ENCODE measurements around the gene TGFBRAP1. TPM values are rescaled to one million over a fixed set of nuclear protein-coding genes. Genes with fewer than 3 reads are reported as not detected.

TGFBRAP1 gene
- total and polyA plus RNA-seq, 2 experiments from 2014 or later: 8.5 to 11.3 TPM

DNA sequence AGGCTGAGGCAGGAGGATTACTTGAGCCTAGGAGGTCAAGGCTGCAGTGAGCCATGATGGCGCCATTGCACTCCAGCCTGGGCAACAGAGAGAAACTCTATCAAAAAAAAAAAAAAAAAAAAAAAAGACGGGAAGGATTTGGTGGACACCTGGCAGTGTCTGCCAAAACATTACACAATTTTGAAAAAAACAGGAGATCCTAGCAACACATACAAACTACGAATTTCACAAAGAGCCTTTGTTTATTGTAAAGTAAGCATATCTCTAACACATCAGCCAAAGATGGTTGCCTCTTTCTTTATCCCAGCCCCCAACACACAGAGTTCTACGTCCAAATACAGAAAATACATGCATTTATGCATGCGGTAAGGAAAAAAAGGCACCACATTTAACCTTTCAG, 80.4 kb downstream of the TGFBRAP1 start:
- in situ Hi-C loops (cut with MboI): no loop called here
- WGBS, 2 experiments (ENCODE audit: low coverage in 1 of 2, low lambda C conversion rate in 2 of 2, missing lambda C conversion rate in 2 of 2): 41 to 60% methylated on average over 4 to 5 of the region's 5 CpGs
- TF ChIP-seq EZH2phosphoT487 (IDR thresholded peaks at IDR 0.05; ENCODE audit: insufficient read depth, low read depth) (no peak), EZH2 (IDR thresholded peaks at IDR 0.05; ENCODE audit: insufficient read depth, poor library complexity, severe bottlenecking) (no peak)

GRCh38 chr2:105248316-105249070, 81.0 kb downstream of the TGFBRAP1 start:
- in situ Hi-C loops (cut with MboI): no loop called here
- Histone ChIP-seq H3K79me2 (ENCODE audit: insufficient read depth) (no peaks in the 10 kb centered on the region), H3F3A (ENCODE audit: insufficient read depth) (no peaks in the 10 kb centered on the region), H3K9me2 (ENCODE audit: insufficient read depth) (no peaks in the 10 kb centered on the region), H3K9ac (no peak overlapping the region), H4K20me1 (ENCODE audit: insufficient read depth) (no peaks in the 10 kb centered on the region), H3K27me3 (replicated peaks; ENCODE audit: insufficient read depth) (no peaks in the 10 kb centered on the region), H3K27ac (no peak overlapping the region), H3K4me3 (no peak overlapping the region), H2AFZ (no peak overlapping the region), H3K4me1 (ENCODE audit: insufficient read depth) (no peaks in the 10 kb centered on the region), H3K36me3 (ENCODE audit: low read depth) (no peaks in the 10 kb centered on the region), H3K9me3 (ENCODE audit: low read depth) (no peaks in the 10 kb centered on the region), H3K4me2 (ENCODE audit: unreplicated experiment) (no peak overlapping the region)
- peak; percentile 13 for DNase-seq
- 50 to 54% methylated on average over 4 of the region's 4 CpGs for WGBS, 2 experiments (ENCODE audit: low coverage in 1 of 2, low lambda C conversion rate in 2 of 2, missing lambda C conversion rate in 2 of 2)
- TF ChIP-seq EZH2phosphoT487 (IDR thresholded peaks at IDR 0.05; ENCODE audit: insufficient read depth, low read depth): no peak
- TF ChIP-seq EZH2 (IDR thresholded peaks at IDR 0.05; ENCODE audit: insufficient read depth, poor library complexity, severe bottlenecking): no peak

More for the DNA sequence above, 80.4 kb downstream of the TGFBRAP1 start:
- H3K9me3 ChIP-seq (ENCODE audit: low read depth): no peaks in the 10 kb centered on the region
- no peak overlapping the region for H2AFZ ChIP-seq
- no peak overlapping the region for H3K9ac ChIP-seq
- no peaks in the 10 kb centered on the region for H3F3A ChIP-seq (ENCODE audit: insufficient read depth)
- no peaks in the 10 kb centered on the region for H3K79me2 ChIP-seq (ENCODE audit: insufficient read depth)
- no peak for DNase-seq
- no peaks in the 10 kb centered on the region for H4K20me1 ChIP-seq (ENCODE audit: insufficient read depth)
- H3K27ac ChIP-seq: no peak overlapping the region
- no peak overlapping the region for H3K4me2 ChIP-seq (ENCODE audit: unreplicated experiment)
- H3K36me3 ChIP-seq (ENCODE audit: low read depth): no peaks in the 10 kb centered on the region
- H3K9me2 ChIP-seq (ENCODE audit: insufficient read depth): no peaks in the 10 kb centered on the region
- no peaks in the 10 kb centered on the region for H3K27me3 ChIP-seq (replicated peaks; ENCODE audit: insufficient read depth)
- no peak overlapping the region for H3K4me3 ChIP-seq
- no peaks in the 10 kb centered on the region for H3K4me1 ChIP-seq (ENCODE audit: insufficient read depth)

DNA sequence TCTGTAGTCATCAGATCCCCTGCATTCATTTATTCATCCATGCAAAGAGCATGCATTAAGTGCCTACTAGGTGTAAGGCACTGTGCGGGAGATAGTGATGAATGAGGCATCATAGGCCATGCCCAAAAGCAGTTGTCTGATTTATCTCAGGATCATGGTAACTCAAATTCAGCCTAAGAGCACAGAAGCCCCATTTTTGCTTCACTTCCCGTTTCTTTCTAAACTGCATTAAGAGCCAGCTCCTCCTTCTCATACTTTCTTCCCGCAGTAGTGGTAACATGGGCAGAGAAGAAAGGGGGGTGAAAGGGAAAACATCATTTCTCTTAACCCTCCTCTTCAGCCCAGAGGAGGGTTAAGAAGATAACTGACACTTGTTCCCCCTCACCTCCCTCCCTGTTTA, 85.1 kb downstream of the TGFBRAP1 start:
- no peaks in the 10 kb centered on the region for H3K79me2 ChIP-seq (ENCODE audit: insufficient read depth)
- no peaks in the 10 kb centered on the region for H3K36me3 ChIP-seq (ENCODE audit: low read depth)
- no peak overlapping the region for H3K4me2 ChIP-seq (ENCODE audit: unreplicated experiment)
- no peaks in the 10 kb centered on the region for H3K9me3 ChIP-seq (ENCODE audit: low read depth)
- H4K20me1 ChIP-seq (ENCODE audit: insufficient read depth): no peaks in the 10 kb centered on the region
- WGBS, 2 experiments (ENCODE audit: low coverage in 1 of 2, low lambda C conversion rate in 2 of 2, missing lambda C conversion rate in 2 of 2): 66 to 72% methylated on average over 3 of the region's 3 CpGs
- H3K4me3 ChIP-seq: no peak overlapping the region
- no peaks in the 10 kb centered on the region for H3K9me2 ChIP-seq (ENCODE audit: insufficient read depth)
- peaks cover 9% of the 10 kb centered on the region for H3K4me1 ChIP-seq (ENCODE audit: insufficient read depth)
- no peak overlapping the region for H3K9ac ChIP-seq
- in situ Hi-C loops (cut with MboI): no loop called here
- TF ChIP-seq EZH2phosphoT487 (IDR thresholded peaks at IDR 0.05; ENCODE audit: insufficient read depth, low read depth) (no peak), EZH2 (IDR thresholded peaks at IDR 0.05; ENCODE audit: insufficient read depth, poor library complexity, severe bottlenecking) (no peak)
- no peak overlapping the region for H2AFZ ChIP-seq
- DNase-seq: no peak
- peaks cover 10% of the 10 kb centered on the region; the same call in 1 of the 2 replicates for H3F3A ChIP-seq (ENCODE audit: insufficient read depth)
- H3K27me3 ChIP-seq (replicated peaks; ENCODE audit: insufficient read depth): no peaks in the 10 kb centered on the region
- H3K27ac ChIP-seq: no peak overlapping the region

- Histone ChIP-seq H3K36me3 (ENCODE audit: low read depth) (no peaks in the 10 kb centered on the region), H4K20me1 (ENCODE audit: insufficient read depth) (no peaks in the 10 kb centered on the region), H2AFZ (no peak overlapping the region), H3K27ac (no peak overlapping the region), H3F3A (ENCODE audit: insufficient read depth) (peaks cover 12% of the 10 kb centered on the region; the same call in 1 of the 2 replicates), H3K9me2 (ENCODE audit: insufficient read depth) (no peaks in the 10 kb centered on the region), H3K79me2 (ENCODE audit: insufficient read depth) (no peaks in the 10 kb centered on the region), H3K4me3 (no peak overlapping the region), H3K9ac (no peak overlapping the region), H3K27me3 (replicated peaks; ENCODE audit: insufficient read depth) (no peaks in the 10 kb centered on the region), H3K4me2 (ENCODE audit: unreplicated experiment) (no peak overlapping the region), H3K9me3 (ENCODE audit: low read depth) (no peaks in the 10 kb centered on the region), H3K4me1 (ENCODE audit: insufficient read depth) (peaks cover 11% of the 10 kb centered on the region)
- WGBS, 2 experiments (ENCODE audit: low coverage in 1 of 2, low lambda C conversion rate in 2 of 2, missing lambda C conversion rate in 2 of 2): 36 to 40% methylated on average over 5 of the region's 5 CpGs
- TF ChIP-seq EZH2 (IDR thresholded peaks at IDR 0.05; ENCODE audit: insufficient read depth, poor library complexity, severe bottlenecking): no peak
- no peak for TF ChIP-seq EZH2phosphoT487 (IDR thresholded peaks at IDR 0.05; ENCODE audit: insufficient read depth, low read depth)
- no peak for DNase-seq
- in situ Hi-C loops (cut with MboI): no loop called here
Observed at GRCh38 chr2:105243961-105244360, 85.6 kb downstream of the TGFBRAP1 start.
